Body of pancreas (tissue), 4 donors: ENCODE results near the gene DCAF8. TPM values are rescaled to one million over a fixed set of nuclear protein-coding genes. Genes with fewer than 3 reads are reported as not detected.
A peak's percentile ranks its signal among the peaks of the same experiment; 100 is the strongest.
"Not testable (repeated sequence)": the region's sequence is repeated elsewhere in the genome, so short reads cannot be mapped to it uniquely, and the experiment has no call there.

Experiments used
- ATAC-seq: fragments of 150-250 bp; one replicate; pipeline ENCODE4 v1.9.1; 2016
- DNase-seq, 4 donors: peaks; one replicate each; pipeline ENCODE4 v3.0.0-alpha.2; 2019
- H3K27ac ChIP-seq, 4 donors: fragments of 200-600 bp; sonication (generic); 1 replicate in 3 of 4; 2 replicates in 1 of 4; pipeline versions ENCODE4 v1.5.1 to v1.6.1; 2016 to 2019; ENCODE audit warnings: mild to moderate bottlenecking in 1 of 4, mixed read lengths in 1 of 4, moderate library complexity in 1 of 4
- H3K27me3 ChIP-seq, 2 donors: fragments of 200-600 bp; sonication (generic); one replicate each; pipeline ENCODE4 v1.6.0; 2016; ENCODE audit warnings: mild to moderate bottlenecking in 1 of 2
- H3K36me3 ChIP-seq, 2 donors: fragments of 200-600 bp; sonication (generic); replicated peaks in 1 of 2; 2 replicates each; pipeline ENCODE4 v1.5.1; 2016; ENCODE audit warnings: low read depth in 2 of 2; ENCODE audit not compliant: insufficient read depth in 1 of 2
- H3K4me1 ChIP-seq: fragments of 200-600 bp; sonication (generic); one replicate; pipeline ENCODE4 v1.6.0; 2016
- H3K4me3 ChIP-seq, 2 donors: fragments of 200-600 bp; sonication (generic); 1 replicate in 1 of 2; 2 replicates in 1 of 2; pipeline ENCODE4 v1.5.1; 2016 to 2019
- H3K9me3 ChIP-seq, 3 donors: fragments of 200-600 bp; sonication (generic); 1 replicate in 2 of 3; 2 replicates in 1 of 3; pipeline ENCODE4 v1.5.1; 2016
- POLR2A ChIP-seq, 3 donors: fragments of 450-650 bp; IDR thresholded peaks; one replicate each; pipeline ENCODE4 v1.6.1; 2016; ENCODE audit warnings: antibody characterized with exemption in 3 of 3, mild to moderate bottlenecking in 2 of 3
- WGBS, 2 donors: methylation state at CpG; one replicate each; pipeline ENCODE4 v1.1.5; 2017; 5-methylcytosine and 5-hydroxymethylcytosine counted together
- intact Hi-C: fragments of 100-400 bp; cut with DNase I; formaldehyde crosslinking; loops from one replicate; pipeline ENCODE4 v1.15.1; 2023
- total RNA-seq, 2 donors: library from RNA; depleted of rRNA; stranded (reverse); fragments of >200 nt; gene quantifications; one replicate each; pipeline ENCODE4 v1.1.0, GENCODE V29; 2016
- TF ChIP-seq, protein P1 (sequence below), 7 experiments: fragments of 450-650 bp in 4 of 7; fragments of 200-600 bp in 3 of 7; sonication (generic) in 3 of 7; IDR thresholded peaks; one replicate each; pipeline ENCODE4 v1.5.1; 2016 to 2019; ENCODE audit warnings: antibody characterized with exemption in 7 of 7

DCAF8 gene
- total RNA-seq, 2 donors from 2014 or later = 123 to 190 TPM

DNA sequence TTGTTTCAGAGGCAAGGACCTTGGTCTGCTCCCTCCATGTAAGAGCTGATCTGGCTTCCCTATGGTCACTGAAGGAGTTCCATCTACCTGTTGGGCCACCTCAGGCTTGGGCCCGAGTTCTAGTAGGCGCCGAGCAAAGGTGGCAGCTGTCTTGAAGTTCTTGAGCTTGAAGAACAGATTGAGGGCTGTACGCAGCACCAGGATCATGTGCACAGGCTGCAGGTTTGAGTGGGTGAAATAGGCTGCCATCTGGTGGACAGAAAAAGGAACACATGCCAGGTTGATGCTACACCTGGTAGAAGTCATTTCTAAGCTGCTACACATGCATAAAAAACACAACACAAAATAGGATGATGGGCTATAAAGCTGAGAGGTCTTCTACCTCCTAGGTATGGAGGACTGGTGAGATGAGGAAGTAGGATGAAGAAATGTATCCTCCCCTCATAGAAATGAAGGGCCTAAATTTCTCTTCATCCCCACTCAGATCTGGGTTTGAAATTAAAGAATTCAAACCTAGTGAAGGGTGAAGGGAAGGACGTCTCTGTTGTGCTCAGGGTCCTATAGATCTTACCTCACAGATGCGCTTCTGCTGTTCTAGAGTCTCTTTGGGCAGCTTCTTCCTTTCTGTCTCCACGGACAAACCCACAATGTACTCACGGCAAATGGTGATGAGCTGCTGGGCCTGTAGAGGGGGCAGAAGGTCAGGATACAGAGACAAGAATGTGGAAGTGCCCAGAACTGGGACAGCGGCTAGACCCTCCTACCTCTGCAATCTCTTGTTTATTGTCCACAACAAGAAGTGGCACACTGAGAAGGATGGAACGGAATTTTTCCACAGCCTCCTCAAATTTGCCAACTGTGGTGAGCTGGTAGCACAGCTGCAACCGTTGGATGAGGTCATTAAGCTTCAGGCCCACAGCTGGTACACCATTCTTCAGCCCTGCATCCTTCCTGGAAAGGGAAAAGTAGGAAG is 29.2 kb upstream of the DCAF8 start:
- H3K4me3 ChIP-seq = no peak overlapping the region
- H3K9me3 ChIP-seq = no peaks in the 10 kb centered on the region
- H3K27me3 ChIP-seq = no peaks in the 10 kb centered on the region
- H3K36me3 ChIP-seq = peaks cover 15 to 59% of the 10 kb centered on the region in 2 donors
- H3K4me1 ChIP-seq = no peaks in the 10 kb centered on the region
- peak; percentile 76 to 81 (median 78) for DNase-seq
- no peak overlapping the region for H3K27ac ChIP-seq
- no peak for TF ChIP-seq POLR2A (IDR thresholded peaks at IDR 0.05)
- TF ChIP-seq, protein P1, sequence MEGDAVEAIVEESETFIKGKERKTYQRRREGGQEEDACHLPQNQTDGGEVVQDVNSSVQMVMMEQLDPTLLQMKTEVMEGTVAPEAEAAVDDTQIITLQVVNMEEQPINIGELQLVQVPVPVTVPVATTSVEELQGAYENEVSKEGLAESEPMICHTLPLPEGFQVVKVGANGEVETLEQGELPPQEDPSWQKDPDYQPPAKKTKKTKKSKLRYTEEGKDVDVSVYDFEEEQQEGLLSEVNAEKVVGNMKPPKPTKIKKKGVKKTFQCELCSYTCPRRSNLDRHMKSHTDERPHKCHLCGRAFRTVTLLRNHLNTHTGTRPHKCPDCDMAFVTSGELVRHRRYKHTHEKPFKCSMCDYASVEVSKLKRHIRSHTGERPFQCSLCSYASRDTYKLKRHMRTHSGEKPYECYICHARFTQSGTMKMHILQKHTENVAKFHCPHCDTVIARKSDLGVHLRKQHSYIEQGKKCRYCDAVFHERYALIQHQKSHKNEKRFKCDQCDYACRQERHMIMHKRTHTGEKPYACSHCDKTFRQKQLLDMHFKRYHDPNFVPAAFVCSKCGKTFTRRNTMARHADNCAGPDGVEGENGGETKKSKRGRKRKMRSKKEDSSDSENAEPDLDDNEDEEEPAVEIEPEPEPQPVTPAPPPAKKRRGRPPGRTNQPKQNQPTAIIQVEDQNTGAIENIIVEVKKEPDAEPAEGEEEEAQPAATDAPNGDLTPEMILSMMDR (IDR thresholded peaks at IDR 0.05) = peak; percentile 65 to 86 (median 80)
- intact Hi-C loops = loop anchor here (5.0 to 10.0 kb wide), 2 partner anchors 97 to 189 kb away; partner anchors contain the start of gene CASQ1
- peak; percentile 93 for ATAC-seq
- 36 to 39% methylated on average over 11 of the region's 11 CpGs for WGBS, 2 donors

DNA sequence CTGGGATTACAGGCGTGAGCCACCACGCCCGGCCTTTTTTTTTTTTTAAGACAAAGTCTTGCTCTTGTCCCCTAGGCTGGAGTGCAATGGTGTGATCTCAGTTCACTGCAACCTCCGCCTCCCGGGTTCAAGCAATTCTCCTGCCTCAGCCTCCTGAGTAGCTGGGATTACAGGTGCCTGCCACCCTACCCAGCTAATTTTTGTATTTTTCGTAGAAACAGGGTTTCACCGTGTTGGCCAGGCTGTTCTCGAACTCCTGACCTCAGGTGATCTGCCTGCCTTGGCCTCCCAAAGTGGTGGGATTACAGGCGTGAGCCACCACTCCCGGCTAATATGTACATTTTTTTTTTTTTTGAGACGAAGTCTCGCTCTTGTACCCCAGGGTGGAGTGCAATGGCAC is 25.4 kb upstream of the DCAF8 start:
- 90 to 91% methylated on average over 12 of the region's 12 CpGs for WGBS, 2 donors
- ATAC-seq, DNase-seq, H3K9me3 ChIP-seq, H3K4me3 ChIP-seq, H3K27me3 ChIP-seq, H3K27ac ChIP-seq, intact Hi-C loops: not testable (repeated sequence)
- Histone ChIP-seq H3K36me3 (peaks cover 0 to 23% of the 10 kb centered on the region in 2 donors), H3K4me1 (peaks cover 22% of the 10 kb centered on the region)

DNA sequence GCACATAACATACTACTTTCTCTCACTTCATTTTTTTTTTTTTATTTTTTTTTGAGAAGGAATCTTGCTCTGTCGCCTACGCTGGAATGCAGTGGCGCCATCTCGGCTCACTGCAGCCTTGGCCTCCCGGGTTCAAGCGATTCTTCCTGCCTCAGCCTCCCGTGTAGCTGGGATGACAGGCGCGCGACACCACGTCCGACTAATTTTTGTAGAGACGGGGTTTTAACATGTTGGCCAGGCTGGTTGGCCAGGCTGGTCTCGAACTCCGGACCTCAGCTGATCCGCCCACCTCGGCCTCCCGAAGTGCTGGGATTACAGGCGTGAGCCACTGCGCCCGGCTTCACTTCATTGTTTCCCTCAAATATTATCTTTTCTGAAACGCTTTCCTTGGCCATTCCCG is 23.2 kb upstream of the DCAF8 start:
- H3K36me3 ChIP-seq = peaks cover 0 to 25% of the 10 kb centered on the region in 2 donors
- H3K4me3 ChIP-seq = no peak overlapping the region
- no peaks in the 10 kb centered on the region for H3K27me3 ChIP-seq
- peaks cover 22% of the 10 kb centered on the region for H3K4me1 ChIP-seq
- DNase-seq = peak in 1 of 4 donors; percentile 18
- TF ChIP-seq, protein P1 (IDR thresholded peaks at IDR 0.05) = no peak
- no peak for TF ChIP-seq POLR2A (IDR thresholded peaks at IDR 0.05)
- H3K9me3 ChIP-seq = no peaks in the 10 kb centered on the region
- intact Hi-C loops = no loop called here
- WGBS, 2 donors = 68 to 82% methylated on average over 17 to 23 of the region's 23 CpGs
- no peak for ATAC-seq
- H3K27ac ChIP-seq = no peak overlapping the region

DNA sequence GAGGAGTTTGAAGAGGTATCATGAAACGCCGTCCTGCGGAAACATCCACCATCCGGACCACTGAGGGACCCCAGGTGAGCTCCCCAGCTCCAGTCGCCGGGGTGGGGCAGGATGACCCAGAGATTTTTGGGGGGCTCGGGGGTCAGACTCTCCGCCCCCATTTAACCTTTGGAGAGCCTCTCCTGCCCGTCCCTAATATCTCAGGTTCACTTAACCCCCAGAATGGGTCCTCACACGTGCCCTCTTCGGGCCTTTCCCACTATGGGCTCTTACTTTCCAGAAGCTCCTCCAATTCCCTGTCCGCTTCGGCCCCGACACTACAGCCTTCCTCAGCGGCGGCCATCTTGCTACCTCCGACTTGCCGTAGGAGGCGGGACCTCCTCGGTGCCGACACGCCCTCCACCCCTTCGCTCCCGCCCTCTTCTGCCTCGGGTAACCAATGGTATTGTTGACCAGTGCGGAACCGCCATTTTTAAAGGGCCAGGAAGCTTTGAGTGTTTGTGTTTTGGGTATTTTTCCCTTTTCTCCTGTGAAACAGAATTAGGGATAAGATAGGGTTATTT is 22.5 kb upstream of the DCAF8 start, which contains the start of gene PEX19:
Gene PEX19, minus strand, starts transcription at position 352 of the 563 bp plus-strand sequence. Its CDS starts 9 bp downstream, at position 343.
- peaks cover 0 to 25% of the 10 kb centered on the region in 2 donors for H3K36me3 ChIP-seq

More for the DNA sequence above, 22.5 kb upstream of the DCAF8 start, which contains the start of gene PEX19:
- TF ChIP-seq POLR2A (IDR thresholded peaks at IDR 0.05) = peak in 2 of 3 donors; percentile 80 to 82
- TF ChIP-seq, protein P1 (IDR thresholded peaks at IDR 0.05) = no peak
- Histone ChIP-seq H3K27me3 (no peaks in the 10 kb centered on the region), H3K4me3 (peak within 1 kb of the TSS; percentile 80 to 96), H3K27ac (peak within 1 kb of the TSS; percentile 23 to 78 (median 72)), H3K9me3 (no peaks in the 10 kb centered on the region), H3K4me1 (peaks cover 22% of the 10 kb centered on the region)
- intact Hi-C loops = no loop called here
- WGBS, 2 donors = 0 to 1% methylated on average over 26 to 27 of the region's 27 CpGs
- peak; percentile 92 to 95 (median 94) for DNase-seq
- ATAC-seq = peak; percentile 100
